RPMI7951 (cell line): ENCODE data around the gene ADSS1. TPM values are rescaled to one million over a fixed set of nuclear protein-coding genes. Genes with fewer than 3 reads are reported as not detected.

Source experiments
- DNase-seq: peaks from one replicate; pipeline ENCODE4 v3.0.0-alpha.2; 2012; ENCODE audit warnings: low read depth
- total RNA-seq: library from RNA; depleted of rRNA; stranded (reverse); fragments of >200 nt; shearing (Covaris generic); gene quantifications from 2 replicates; pipeline ENCODE4 v1.2.3, GENCODE V29; 2014

ADSS1 gene
- total RNA-seq, 1 experiment from 2014 or later = 3.2 TPM

GRCh38 chr14:104782808-104783139 lies 58.7 kb downstream of the ADSS1 start:
- DNase-seq = no peak

- DNase-seq = no peak
Measured at GRCh38 chr14:104783484-104784217, 59.6 kb downstream of the ADSS1 start.

- no peak for DNase-seq
Measured at GRCh38 chr14:104784218-104784568, 60.2 kb downstream of the ADSS1 start.

GRCh38 chr14:104784846-104785707 lies 61.0 kb downstream of the ADSS1 start:
- DNase-seq = no peak

GRCh38 chr14:104785708-104786080 lies 61.7 kb downstream of the ADSS1 start:
- DNase-seq = no peak

GRCh38 chr14:104786091-104786586 lies 62.1 kb downstream of the ADSS1 start:
- no peak for DNase-seq

GRCh38 chr14:104786726-104787675 lies 63.0 kb downstream of the ADSS1 start:
- DNase-seq = no peak

- DNase-seq = no peak
Measured at GRCh38 chr14:104787736-104788135, 63.7 kb downstream of the ADSS1 start.

- no peak for DNase-seq
Measured at GRCh38 chr14:104788161-104788818, 64.3 kb downstream of the ADSS1 start.

GRCh38 chr14:104788873-104789663 lies 65.0 kb downstream of the ADSS1 start:
- no peak for DNase-seq

GRCh38 chr14:104789752-104790743 lies 66.0 kb downstream of the ADSS1 start:
- no peak for DNase-seq

- DNase-seq = no peak
Measured at GRCh38 chr14:104791425-104791824, 67.4 kb downstream of the ADSS1 start.

GRCh38 chr14:104792101-104792884 lies 68.3 kb downstream of the ADSS1 start:
- DNase-seq = no peak

- no peak for DNase-seq
Measured at GRCh38 chr14:104792945-104793702, 69.1 kb downstream of the ADSS1 start.

- DNase-seq = no peak
Measured at GRCh38 chr14:104793703-104793959, 69.6 kb downstream of the ADSS1 start.

- DNase-seq = peak; percentile 65
Measured at GRCh38 chr14:104794099-104794498, 70.1 kb downstream of the ADSS1 start.

GRCh38 chr14:104794631-104794992 lies 70.6 kb downstream of the ADSS1 start:
- peak; percentile 27 for DNase-seq
